Measurements from ENCODE around the gene APRT. TPM values are rescaled to one million over a fixed set of nuclear protein-coding genes. Genes with fewer than 3 reads are reported as not detected.
A peak's percentile ranks its signal among the peaks of the same experiment; 100 is the strongest.
"Not testable (repeated sequence)": the region's sequence is repeated elsewhere in the genome, so short reads cannot be mapped to it uniquely, and the experiment has no call there.

The APRT gene
- total RNA-seq, 2 donors from 2014 or later, result 50.6 to 90.4 TPM

GRCh38 chr16:88775825-88776224 is 35.9 kb downstream of the APRT start:
- Histone ChIP-seq H3K4me1 (peaks cover 0 to 68% of the 10 kb centered on the region in 2 donors), H3K9me3 (no peaks in the 10 kb centered on the region), H3K4me3 (no peak overlapping the region), H3K27ac (no peak overlapping the region), H3K36me3 (no peaks in the 10 kb centered on the region), H3K27me3 (no peaks in the 10 kb centered on the region)
- no peak for TF ChIP-seq CTCF (IDR thresholded peaks at IDR 0.05)
- DNase-seq (ENCODE audit: low spot score), result no peak

GRCh38 chr16:88774544-88775393 is 37.0 kb downstream of the APRT start:
- no peaks in the 10 kb centered on the region for H3K27me3 ChIP-seq
- no peaks in the 10 kb centered on the region for H3K9me3 ChIP-seq
- peaks cover 0 to 68% of the 10 kb centered on the region in 2 donors for H3K4me1 ChIP-seq
- no peak overlapping the region for H3K27ac ChIP-seq
- no peak for DNase-seq (ENCODE audit: low spot score)
- H3K4me3 ChIP-seq, result no peak overlapping the region
- H3K36me3 ChIP-seq, result no peaks in the 10 kb centered on the region
- TF ChIP-seq CTCF (IDR thresholded peaks at IDR 0.05), result no peak

GRCh38 chr16:88773812-88774291 is 37.9 kb downstream of the APRT start:
- peak; percentile 84 for DNase-seq (ENCODE audit: low spot score)
- TF ChIP-seq CTCF (IDR thresholded peaks at IDR 0.05), result no peak
- peak overlapping the region in 1 of 2 donors; percentile 37 for H3K27ac ChIP-seq

GRCh38 chr16:88772871-88773811 is 38.6 kb downstream of the APRT start:
- no peaks in the 10 kb centered on the region for H3K27me3 ChIP-seq
- TF ChIP-seq CTCF (IDR thresholded peaks at IDR 0.05), result no peak
- no peak overlapping the region for H3K4me3 ChIP-seq
- no peak for DNase-seq (ENCODE audit: low spot score)
- H3K4me1 ChIP-seq, result peaks cover 0 to 75% of the 10 kb centered on the region in 2 donors
- no peaks in the 10 kb centered on the region for H3K36me3 ChIP-seq
- peak overlapping the region in 1 of 2 donors; percentile 37 for H3K27ac ChIP-seq
- H3K9me3 ChIP-seq, result no peaks in the 10 kb centered on the region

More at GRCh38 chr16:88773812-88774291, 37.9 kb downstream of the APRT start:
- H3K9me3 ChIP-seq, result no peaks in the 10 kb centered on the region
- no peaks in the 10 kb centered on the region for H3K27me3 ChIP-seq
- no peak overlapping the region for H3K4me3 ChIP-seq
- no peaks in the 10 kb centered on the region for H3K36me3 ChIP-seq
- peaks cover 0 to 68% of the 10 kb centered on the region in 2 donors for H3K4me1 ChIP-seq

GRCh38 chr16:88771781-88772180 is 39.9 kb downstream of the APRT start:
- H3K9me3 ChIP-seq; H3K4me3 ChIP-seq; H3K36me3 ChIP-seq; H3K27ac ChIP-seq; DNase-seq (ENCODE audit: low spot score); H3K27me3 ChIP-seq: not testable (repeated sequence)
- peaks cover 0 to 85% of the 10 kb centered on the region in 2 donors for H3K4me1 ChIP-seq

Measured in right atrium auricular region (tissue), 2 donors.